Neural crest cell (in vitro differentiated cells): Measurements from ENCODE around the gene GALNT9. TPM values are rescaled to one million over a fixed set of nuclear protein-coding genes. Genes with fewer than 3 reads are reported as not detected.

Experiments used
- DNase-seq: peaks from one replicate; pipeline ENCODE4 v3.0.0; 2021; ENCODE audit warnings: low read depth, mixed read lengths, low spot score
- H3K27ac Mint-ChIP-seq: one replicate; pipeline ENCODE4 v1.8.0; 2021; ENCODE audit warnings: mild to moderate bottlenecking, mixed read lengths; ENCODE audit not compliant: unreplicated experiment
- H3K27me3 Mint-ChIP-seq: 2 replicates; pipeline ENCODE4 v1.8.0; 2021; ENCODE audit warnings: low read depth, mild to moderate bottlenecking, mixed read lengths
- H3K36me3 Mint-ChIP-seq: 2 replicates; pipeline ENCODE4 v1.8.0; 2021; ENCODE audit warnings: low read depth, mild to moderate bottlenecking, mixed read lengths
- H3K4me1 Mint-ChIP-seq: 2 replicates; pipeline ENCODE4 v1.8.0; 2021; ENCODE audit warnings: mixed read lengths
- H3K4me3 Mint-ChIP-seq: one replicate; pipeline ENCODE4 v1.8.0; 2021; ENCODE audit warnings: mild to moderate bottlenecking, mixed read lengths
- H3K9me3 Mint-ChIP-seq: 2 replicates; pipeline ENCODE4 v1.8.0; 2021; ENCODE audit warnings: mixed read lengths
- CTCF ChIP-seq: fragments of 200-600 bp; sonication (generic); conservative IDR thresholded peaks from 2 replicates; pipeline ENCODE4 v1.5.0; 2021; ENCODE audit warnings: antibody characterized with exemption, mild to moderate bottlenecking
- total RNA-seq: library from RNA; stranded (reverse); gene quantifications from 2 replicates; pipeline ENCODE4 v1.2.1, GENCODE V29; 2021

GALNT9 gene
- total RNA-seq, 1 donor from 2014 or later, result 1.3 TPM

- no peaks in the 10 kb centered on the region for H3K36me3 Mint-ChIP-seq
- H3K27me3 Mint-ChIP-seq, result peaks cover 56% of the 10 kb centered on the region
- DNase-seq, result no peak
- H3K9me3 Mint-ChIP-seq, result no peaks in the 10 kb centered on the region
- no peak for TF ChIP-seq CTCF
- H3K4me3 Mint-ChIP-seq, result no peak overlapping the region
- no peak overlapping the region for H3K27ac Mint-ChIP-seq
- peaks cover 5% of the 10 kb centered on the region for H3K4me1 Mint-ChIP-seq
These were observed 41.8 kb downstream of the GALNT9 start for GRCh38 chr12:132287391-132288238.

- Mint-ChIP-seq H3K27ac (no peak overlapping the region), H3K27me3 (peaks cover 54% of the 10 kb centered on the region), H3K36me3 (no peaks in the 10 kb centered on the region), H3K9me3 (no peaks in the 10 kb centered on the region), H3K4me1 (peaks cover 5% of the 10 kb centered on the region), H3K4me3 (no peak overlapping the region)
- DNase-seq, result no peak
- TF ChIP-seq CTCF, result no peak
These were observed 42.5 kb downstream of the GALNT9 start for GRCh38 chr12:132286912-132287311.

GRCh38 chr12:132285991-132286681 lies 43.3 kb downstream of the GALNT9 start:
- no peak for TF ChIP-seq CTCF
- Mint-ChIP-seq H3K4me1 (peaks cover 5% of the 10 kb centered on the region), H3K36me3 (no peaks in the 10 kb centered on the region), H3K4me3 (no peak overlapping the region), H3K9me3 (no peaks in the 10 kb centered on the region), H3K27ac (no peak overlapping the region), H3K27me3 (peaks cover 54% of the 10 kb centered on the region)
- no peak for DNase-seq

- Mint-ChIP-seq H3K27me3 (peaks cover 54% of the 10 kb centered on the region), H3K4me3 (no peak overlapping the region), H3K36me3 (no peaks in the 10 kb centered on the region), H3K4me1 (peaks cover 5% of the 10 kb centered on the region), H3K27ac (no peak overlapping the region), H3K9me3 (no peaks in the 10 kb centered on the region)
- DNase-seq, result no peak
- TF ChIP-seq CTCF, result no peak
These were observed 44.3 kb downstream of the GALNT9 start for GRCh38 chr12:132284827-132285741.

- peak; percentile 40 for TF ChIP-seq CTCF
- Mint-ChIP-seq H3K27ac (no peak overlapping the region), H3K36me3 (no peaks in the 10 kb centered on the region), H3K4me3 (no peak overlapping the region), H3K4me1 (peaks cover 5% of the 10 kb centered on the region), H3K9me3 (no peaks in the 10 kb centered on the region), H3K27me3 (peaks cover 48% of the 10 kb centered on the region)
- DNase-seq, result no peak
These were observed 45.1 kb downstream of the GALNT9 start for GRCh38 chr12:132284071-132284826.
